OCI-LY3 (cell line): ENCODE data around the gene SCN9A.
"Not testable (repeated sequence)": the region's sequence is repeated elsewhere in the genome, so short reads cannot be mapped to it uniquely, and the experiment has no call there.

Experiments used
- H2AFZ ChIP-seq: fragments of 200-600, 300-600 bp; shearing (Covaris generic); 2 replicates; pipeline ENCODE4 v1.6.0; 2014; ENCODE audit warnings: antibody characterized with exemption, low read depth, low read length
- H3K27ac ChIP-seq: fragments of 200-600, 300-600 bp; sonication (generic); 2 replicates; pipeline ENCODE4 v1.5.1; 2014; ENCODE audit warnings: mild to moderate bottlenecking, low read length, moderate library complexity, mixed read lengths
- H3K27me3 ChIP-seq: fragments of 200-600, 300-600 bp; sonication (generic); 2 replicates; pipeline ENCODE4 v1.6.1; 2014; ENCODE audit warnings: low read depth, low read length, mixed read lengths
- H3K36me3 ChIP-seq: fragments of 200-600, 300-600 bp; sonication (generic); replicated peaks from 2 replicates; pipeline ENCODE3; 2014; ENCODE audit warnings: low read depth, low read length, mixed read lengths
- H3K4me1 ChIP-seq: fragments of 300-600, 200-600 bp; sonication (generic); 2 replicates; pipeline ENCODE4 v1.6.1; 2014; ENCODE audit warnings: low read length, mixed read lengths
- H3K4me2 ChIP-seq: fragments of 200-600, 300-600 bp; sonication (generic); 2 replicates; pipeline ENCODE4 v1.6.1; 2014; ENCODE audit warnings: low read length, mixed read lengths
- H3K4me3 ChIP-seq: fragments of 300-600, 200-600 bp; sonication (generic); 2 replicates; pipeline ENCODE4 v1.5.1; 2014; ENCODE audit warnings: antibody characterized with exemption, mild to moderate bottlenecking, low read length, moderate library complexity
- H3K79me2 ChIP-seq: fragments of 300-600, 200-600 bp; shearing (Covaris generic); 2 replicates; pipeline ENCODE4 v1.6.1; 2014; ENCODE audit warnings: mild to moderate bottlenecking, low read length, mixed read lengths
- H3K9ac ChIP-seq: fragments of 300-600, 200-600 bp; shearing (Covaris generic); 2 replicates; pipeline ENCODE4 v1.6.0; 2014; ENCODE audit warnings: mild to moderate bottlenecking, low read length, moderate library complexity
- H3K9me3 ChIP-seq: fragments of 200-600, 300-600 bp; shearing (Covaris generic); 2 replicates; pipeline ENCODE4 v1.6.1; 2014; ENCODE audit warnings: low read length, mixed read lengths; ENCODE audit not compliant: insufficient read depth
- H4K20me1 ChIP-seq: fragments of 200-600, 300-600 bp; sonication (generic); 2 replicates; pipeline ENCODE4 v1.6.1; 2016; ENCODE audit warnings: low read length, mixed read lengths; ENCODE audit not compliant: insufficient read depth
- CTCF ChIP-seq: fragments of 200-600, 300-600 bp; sonication (generic); IDR thresholded peaks from 2 replicates; pipeline ENCODE4 v1.5.1; 2014; ENCODE audit warnings: antibody characterized with exemption, low read length, low read depth
- EZH2phosphoT487 ChIP-seq: fragments of 200-600 bp; shearing (Covaris generic); IDR thresholded peaks from 2 replicates; pipeline ENCODE4 v1.6.1; 2018; ENCODE audit warnings: antibody characterized with exemption, mixed run types, low read depth

Gene SCN9A

DNA sequence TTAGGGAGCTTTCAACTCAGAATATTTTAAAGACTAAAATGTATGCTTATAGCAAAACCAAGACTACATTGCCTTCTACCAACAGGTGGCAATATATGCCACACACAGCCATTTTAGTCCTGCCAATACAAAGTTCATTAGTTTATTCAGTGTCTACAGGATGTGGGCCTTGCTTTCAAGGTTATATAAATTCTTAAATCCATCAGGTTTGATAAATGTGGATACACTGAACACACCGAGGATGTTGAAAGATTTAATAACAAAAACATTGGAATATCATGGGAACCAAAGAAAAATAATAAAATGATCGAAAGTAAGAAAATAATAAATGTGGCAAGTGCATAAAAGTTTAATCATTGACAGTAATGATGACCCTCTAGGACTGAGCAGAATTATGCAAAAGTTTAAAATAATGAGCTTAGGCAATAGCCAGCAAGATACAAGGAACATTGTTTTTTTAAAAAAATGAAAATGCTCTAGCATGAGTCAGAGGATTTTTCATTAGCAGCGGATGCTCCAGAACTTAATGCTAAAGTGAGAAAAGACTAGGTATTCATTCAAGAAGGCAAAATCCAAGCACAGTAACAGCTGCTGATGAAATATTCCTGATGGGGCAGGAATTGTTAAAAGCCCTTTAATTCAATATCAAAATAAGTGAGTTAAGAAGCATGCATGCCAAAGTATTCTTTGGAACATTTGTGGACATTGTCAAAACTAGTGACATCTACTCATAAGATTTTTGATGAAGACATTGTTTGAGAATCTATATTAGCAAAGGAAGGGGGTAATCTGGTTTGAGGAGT is 14.2 kb downstream of the SCN9A start:
- H3K9me3 ChIP-seq = no peaks in the 10 kb centered on the region
- no peak overlapping the region for H3K4me3 ChIP-seq
- no peak overlapping the region for H3K27ac ChIP-seq
- H3K4me1 ChIP-seq = no peaks in the 10 kb centered on the region
- no peak overlapping the region for H3K9ac ChIP-seq
- H3K36me3 ChIP-seq = no peaks in the 10 kb centered on the region
- H3K79me2 ChIP-seq = no peaks in the 10 kb centered on the region
- no peak overlapping the region for H3K4me2 ChIP-seq
- H2AFZ ChIP-seq = no peak overlapping the region
- no peaks in the 10 kb centered on the region for H4K20me1 ChIP-seq
- no peaks in the 10 kb centered on the region for H3K27me3 ChIP-seq
- TF ChIP-seq CTCF (peak; percentile 71), EZH2phosphoT487 (no peak)

GRCh38 chr2:166360906-166361305 is 14.8 kb downstream of the SCN9A start:
- Histone ChIP-seq H3K27me3 (no peaks in the 10 kb centered on the region), H2AFZ (no peak overlapping the region), H3K9me3 (no peaks in the 10 kb centered on the region), H3K4me2 (no peak overlapping the region), H4K20me1 (no peaks in the 10 kb centered on the region), H3K36me3 (no peaks in the 10 kb centered on the region), H3K9ac (no peak overlapping the region), H3K4me1 (no peaks in the 10 kb centered on the region), H3K4me3 (no peak overlapping the region), H3K27ac (no peak overlapping the region), H3K79me2 (no peaks in the 10 kb centered on the region)
- TF ChIP-seq CTCF (no peak), EZH2phosphoT487 (no peak)

- H4K20me1 ChIP-seq = no peaks in the 10 kb centered on the region
- no peak overlapping the region for H2AFZ ChIP-seq
- no peaks in the 10 kb centered on the region for H3K27me3 ChIP-seq
- no peaks in the 10 kb centered on the region for H3K9me3 ChIP-seq
- H3K27ac ChIP-seq = no peak overlapping the region
- no peaks in the 10 kb centered on the region for H3K36me3 ChIP-seq
- no peak overlapping the region for H3K9ac ChIP-seq
- TF ChIP-seq EZH2phosphoT487 (no peak), CTCF (no peak)
- H3K4me2 ChIP-seq = no peak overlapping the region
- no peak overlapping the region for H3K4me3 ChIP-seq
- H3K79me2 ChIP-seq = no peaks in the 10 kb centered on the region
- H3K4me1 ChIP-seq = no peaks in the 10 kb centered on the region
Observed at GRCh38 chr2:166360426-166360825, 15.3 kb downstream of the SCN9A start.

GRCh38 chr2:166357950-166358321 is 17.8 kb downstream of the SCN9A start:
- H3K36me3 ChIP-seq, H2AFZ ChIP-seq, H3K79me2 ChIP-seq, H3K4me1 ChIP-seq, H3K9me3 ChIP-seq, H3K27ac ChIP-seq, H3K4me2 ChIP-seq, H3K4me3 ChIP-seq, H3K9ac ChIP-seq, H3K27me3 ChIP-seq, H4K20me1 ChIP-seq: not testable (repeated sequence)
